K562 (cell line): ENCODE data around the gene AKAP6. TPM values are rescaled to one million over a fixed set of nuclear protein-coding genes. Genes with fewer than 3 reads are reported as not detected.

Experiments used
- ATAC-seq: fragments of 200-7000 bp; cut with Tn5 transposase; 3 replicates; pipeline ENCODE4 v1.9.1; 2020; ENCODE audit warnings: moderate library complexity
- BruUV-seq: library from RNA; stranded (reverse); fragments of 400-500 nt; replicated peaks from 2 replicates; lab custom pipeline; 2021; lab: Mats Ljungman, UMichigan
- CTCF ChIA-PET: fragments of 300-600 bp; formaldehyde crosslinking; extraction: SDS; loops from one replicate; lab custom pipeline; 2021; ENCODE audit warnings: low intra/inter-chr PET ratio; lab: Yijun Ruan, JAX
- POLR2A ChIA-PET: fragments of 300-600, 350-650 bp; sonication (Branson Sonifier 250); formaldehyde crosslinking; extraction: SDS; loops from one replicate; lab custom pipeline; 2021; ENCODE audit warnings: antibody characterized with exemption, inconsistent platforms; lab: Yijun Ruan, JAX
- DNase-seq, 4 experiments: peaks; one replicate each; pipeline versions ENCODE4 v3.0.0 to v3.0.0-alpha.2; 2011 to 2018; ENCODE audit warnings: low spot score in 3 of 4, mixed read lengths in 3 of 4; ENCODE audit errors: extremely low read depth in 1 of 4
- FAIRE-seq: peaks from 2 replicates; lab custom pipeline; 2011; peaks lifted over from hg19 to GRCh38; lab: Jason Lieb, UNC
- H2AFZ ChIP-seq: 2 replicates; pipeline ENCODE4 v1.6.0; 2011; ENCODE audit warnings: low read depth, low read length, control low read depth, inconsistent platforms
- H3K27ac ChIP-seq: fragments of 200-600 bp; 3 replicates; pipeline ENCODE4 v1.8.0; 2011; ENCODE audit warnings: low read depth, mild to moderate bottlenecking, control low read depth, inconsistent platforms, low read length, moderate library complexity, mixed read lengths; ENCODE audit errors: extremely low read depth
- H3K27me3 ChIP-seq, 2 experiments: fragments of 300-600 bp in 1 of 2; 2 replicates in 1 of 2; 3 replicates in 1 of 2; pipeline versions ENCODE4 v1.6.0 to v1.8.0; 2011; ENCODE audit warnings: inconsistent platforms in 2 of 2, low read length in 2 of 2, mild to moderate bottlenecking in 1 of 2, mixed read lengths in 1 of 2, moderate library complexity in 1 of 2; ENCODE audit not compliant: control insufficient read depth in 2 of 2, insufficient read depth in 2 of 2
- H3K36me3 ChIP-seq: fragments of 300-600 bp; 3 replicates; pipeline ENCODE4 v1.8.0; 2011; ENCODE audit warnings: mild to moderate bottlenecking, low read length, inconsistent platforms; ENCODE audit not compliant: control insufficient read depth, insufficient read depth
- H3K4me1 ChIP-seq, 2 experiments: fragments of 200-600 bp in 1 of 2; replicated peaks in 1 of 2; 2 replicates in 1 of 2; 3 replicates in 1 of 2; pipeline versions ENCODE4 v1.5.1 to v1.8.0; 2011; ENCODE audit warnings: inconsistent platforms in 2 of 2, low read length in 2 of 2, mild to moderate bottlenecking in 1 of 2, mixed read lengths in 1 of 2, moderate library complexity in 1 of 2; ENCODE audit not compliant: control insufficient read depth in 2 of 2, insufficient read depth in 2 of 2
- H3K4me2 ChIP-seq: 2 replicates; pipeline ENCODE4 v1.6.1; 2011; ENCODE audit warnings: low read length, control low read depth, inconsistent platforms, mixed read lengths; ENCODE audit not compliant: insufficient read depth
- H3K4me3 ChIP-seq: fragments of 200-600 bp; sonication (generic), shearing (Covaris generic); 2 replicates; pipeline ENCODE4 v1.5.1; 2016; ENCODE audit warnings: control low read depth, inconsistent platforms
- H3K79me2 ChIP-seq: fragments of 200-600 bp; 3 replicates; pipeline ENCODE4 v1.8.0; 2011; ENCODE audit warnings: low read length, inconsistent platforms; ENCODE audit not compliant: control insufficient read depth, insufficient read depth
- H3K9ac ChIP-seq, 2 experiments: 2 replicates each; pipeline versions ENCODE4 v1.6.0 to v1.6.1; 2011; ENCODE audit warnings: low read depth in 2 of 2, low read length in 2 of 2, control low read depth in 1 of 2, inconsistent platforms in 1 of 2, mild to moderate bottlenecking in 1 of 2, mixed read lengths in 1 of 2; ENCODE audit not compliant: insufficient read depth in 1 of 2
- H3K9me1 ChIP-seq: one replicate; pipeline ENCODE4 v1.6.0; 2011; ENCODE audit warnings: inconsistent platforms, mild to moderate bottlenecking, low read length, moderate library complexity; ENCODE audit not compliant: control insufficient read depth, insufficient read depth
- H3K9me3 ChIP-seq: replicated peaks from 2 replicates; pipeline ENCODE4 v1.5.1; 2011; ENCODE audit warnings: low read depth, low read length, inconsistent platforms; ENCODE audit not compliant: control insufficient read depth, insufficient read depth
- H4K20me1 ChIP-seq: replicated peaks from 2 replicates; pipeline ENCODE4 v1.6.1; 2011; ENCODE audit warnings: low read length, inconsistent platforms, mixed read lengths; ENCODE audit not compliant: control insufficient read depth, insufficient read depth
- C11orf30 ChIP-seq: fragments of 450-650 bp; IDR thresholded peaks from 2 replicates; pipeline ENCODE4 v1.6.1; 2016; ENCODE audit warnings: low read depth, mild to moderate bottlenecking
- FOXM1 ChIP-seq, 2 experiments: fragments of 450-650 bp in 1 of 2; sonication (generic) in 1 of 2; formaldehyde crosslinking in 1 of 2; IDR thresholded peaks; 2 replicates each; pipeline versions ENCODE4 v1.6.1 to v1.9.0; 2017 to 2022; ENCODE audit warnings: low read depth in 2 of 2, mild to moderate bottlenecking in 2 of 2, missing genetic modification reagents in 1 of 2, moderate library complexity in 1 of 2
- HMBOX1 ChIP-seq: sonication (generic); IDR thresholded peaks from 2 replicates; pipeline ENCODE4 v1.6.1; 2016
- HMG20B ChIP-seq: fragments of 250-450 bp; sonication (Bioruptor Pico); IDR thresholded peaks from 2 replicates; pipeline ENCODE4 v1.5.0; 2021; ENCODE audit warnings: mild to moderate bottlenecking
- HNRNPH1 ChIP-seq: fragments of 200-400 bp; formaldehyde crosslinking; optimal IDR thresholded peaks from 2 replicates; pipeline ENCODE3; 2017; ENCODE audit warnings: low read depth, mild to moderate bottlenecking, low read length, moderate library complexity
- MCM5 ChIP-seq: fragments of 450-650 bp; IDR thresholded peaks from 2 replicates; pipeline ENCODE4 v1.6.1; 2016; ENCODE audit warnings: low read depth
- NCOA6 ChIP-seq: fragments of 450-650 bp; IDR thresholded peaks from 2 replicates; pipeline ENCODE4 v1.6.1; 2017; ENCODE audit warnings: mild to moderate bottlenecking
- POLR3A ChIP-seq: IDR thresholded peaks from 2 replicates; pipeline ENCODE4 v1.6.1; 2011; ENCODE audit warnings: borderline replicate concordance, mild to moderate bottlenecking, moderate library complexity; ENCODE audit not compliant: insufficient read length, insufficient read depth; ENCODE audit errors: extremely low read depth
- RB1 ChIP-seq: fragments of 450-650 bp; IDR thresholded peaks from 2 replicates; pipeline ENCODE4 v1.6.1; 2017; ENCODE audit warnings: low read depth, mild to moderate bottlenecking
- SMARCA4 ChIP-seq: fragments of 450-650 bp; IDR thresholded peaks from 2 replicates; pipeline ENCODE4 v1.6.1; 2016
- TFAP4 ChIP-seq: sonication (generic); formaldehyde crosslinking; IDR thresholded peaks from 2 replicates; pipeline ENCODE4 v1.8.0; 2022; ENCODE audit warnings: missing genetic modification reagents, mild to moderate bottlenecking, moderate library complexity, borderline replicate concordance
- ZHX1 ChIP-seq: fragments of 150-350 bp; conservative IDR thresholded peaks from 2 replicates; pipeline ENCODE4 v1.6.1; 2014; ENCODE audit warnings: low read length
- ZNF124 ChIP-seq: sonication (generic); formaldehyde crosslinking; IDR thresholded peaks from 2 replicates; pipeline ENCODE4 v1.8.1; 2022; ENCODE audit warnings: missing genetic modification reagents
- WGBS: fragments of 100-300 bp; shearing (Covaris generic); methylation state at CpG from one replicate; pipeline ENCODE4 v1.1.6; 2016; ENCODE audit warnings: low coverage, mixed read lengths; ENCODE audit not compliant: insufficient coverage; ENCODE audit errors: missing lambda C conversion rate; 5-methylcytosine and 5-hydroxymethylcytosine counted together
- in situ Hi-C: fragments of 300-500 bp; cut with MboI; formaldehyde crosslinking; loops from 4 replicates; pipeline ENCODE4 v1.15.0; 2018; ENCODE audit warnings: inconsistent platforms, mixed read lengths
- intact Hi-C: fragments of 100-400 bp; cut with micrococcal nuclease; formaldehyde crosslinking; loops from 2 replicates; pipeline ENCODE4 v1.14.2; 2022
- polyA plus RNA-seq, 8 experiments: library from polyadenylated mRNA; depleted of rRNA in 4 of 8; stranded (reverse) in 5 of 8; unstranded in 3 of 8; fragments of >200 nt; fragmentation: Nextera tagmentation in 2 of 8; fragmentation: Illumina TruSeq in 1 of 8; extraction: Ambion mirVana in 2 of 8; extraction: Trizol in 1 of 8; gene quantifications; 2 replicates each; pipeline versions ENCODE4 v1.2.1 to v1.2.3, GENCODE V29; 2011 to 2014; ENCODE audit warnings: inconsistent platforms in 1 of 8, missing spikeins in 1 of 8
- total RNA-seq, 7 experiments: library from RNA; depleted of rRNA in 6 of 7; stranded (reverse); fragments of >200 nt in 6 of 7; fragmentation: Illumina TruSeq in 2 of 7; extraction: Trizol in 2 of 7; gene quantifications; 2 replicates each; pipeline versions ENCODE4 v1.2.1 to v1.2.3, GENCODE V29; 2011 to 2021; ENCODE audit warnings: low replicate concordance in 1 of 7

Gene AKAP6
- total and polyA plus RNA-seq, 9 of the 15 experiments (the other 6 are each of a cell fraction or from before 2014, with no cell fraction given), result 0.03 to 1.7 (median 0.48) TPM

DNA sequence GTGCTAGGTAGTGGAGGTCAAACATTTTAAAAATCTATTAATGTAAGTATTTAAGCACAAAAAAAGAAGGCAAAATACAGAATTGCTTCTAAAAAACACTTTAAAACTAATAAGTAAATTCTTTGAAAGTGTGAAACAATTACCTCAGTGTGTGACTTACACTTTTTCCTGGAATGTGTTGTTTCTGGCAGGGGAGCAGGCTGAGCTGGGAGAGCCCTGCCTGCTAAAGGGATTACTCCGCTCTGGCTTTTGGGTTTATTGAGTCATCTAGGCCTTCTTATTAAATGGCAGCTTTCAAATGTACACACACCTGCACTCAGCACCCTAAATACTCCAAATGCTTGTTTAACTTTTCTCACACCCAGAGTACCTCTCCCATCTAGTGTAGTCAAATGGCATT lies 279.8 kb downstream of the AKAP6 start:
- ATAC-seq (no peak), DNase-seq (no peak), FAIRE-seq (no peak)
- Histone ChIP-seq H4K20me1 (no peaks in the 10 kb centered on the region), H2AFZ (no peak overlapping the region), H3K4me1 (no peaks in the 10 kb centered on the region), H3K4me2 (no peak overlapping the region), H3K4me3 (no peak overlapping the region), H3K36me3 (no peaks in the 10 kb centered on the region), H3K79me2 (no peaks in the 10 kb centered on the region), H3K27me3 (no peaks in the 10 kb centered on the region), H3K9me3 (no peaks in the 10 kb centered on the region), H3K27ac (no peak overlapping the region), H3K9me1 (no peaks in the 10 kb centered on the region), H3K9ac (no peak overlapping the region)
- ChIA-PET POLR2A (no interaction called here), CTCF (no interaction called here)
- WGBS, result 0% methylated on average over 1 of the region's 1 CpG
- in situ Hi-C loops, result loop anchor here (10.0 kb wide), 1 partner anchor 286 kb away; no protein-coding TSS in a partner anchor
- intact Hi-C loops, result no loop called here
- no TSS peak for BruUV-seq
- TF ChIP-seq POLR3A (no peak), C11orf30 (no peak), NCOA6 (no peak), SMARCA4 (no peak)

GRCh38 chr14:32609388-32609787 lies 280.3 kb downstream of the AKAP6 start:
- intact Hi-C loops (no loop called here), in situ Hi-C loops (loop anchor here (10.0 kb wide), 1 partner anchor 285 kb away; no protein-coding TSS in a partner anchor)
- CTCF ChIA-PET, result no interaction called here
- no peak for ATAC-seq
- no peaks in the 10 kb centered on the region for H3K9me3 ChIP-seq
- FAIRE-seq, result no peak
- DNase-seq, result no peak
- H3K4me3 ChIP-seq, result no peak overlapping the region
- no TSS peak for BruUV-seq
- WGBS, result 0% methylated on average over 3 of the region's 3 CpGs
- no peak overlapping the region for H2AFZ ChIP-seq
- H3K9me1 ChIP-seq, result no peaks in the 10 kb centered on the region
- no peak overlapping the region for H3K9ac ChIP-seq
- no peak overlapping the region for H3K4me2 ChIP-seq
- no peaks in the 10 kb centered on the region for H3K27me3 ChIP-seq
- H3K4me1 ChIP-seq, result no peaks in the 10 kb centered on the region
- H3K36me3 ChIP-seq, result no peaks in the 10 kb centered on the region
- no peaks in the 10 kb centered on the region for H3K79me2 ChIP-seq
- POLR2A ChIA-PET, result no interaction called here
- no peak overlapping the region for H3K27ac ChIP-seq
- no peaks in the 10 kb centered on the region for H4K20me1 ChIP-seq
- no peak for TF ChIP-seq RB1
- no peak for TF ChIP-seq HMBOX1
- no peak for TF ChIP-seq MCM5
- no peak for TF ChIP-seq HMG20B (CRISPR knock-in tag)
- no peak for TF ChIP-seq TFAP4 (CRISPR knock-in tag)
- TF ChIP-seq ZHX1, result no peak
- TF ChIP-seq HNRNPH1, result no peak
- TF ChIP-seq ZNF124, result no peak
- no peak for TF ChIP-seq FOXM1 (IDR thresholded peaks at IDR 0.05; ENCODE audit: low read depth)
- TF ChIP-seq FOXM1 (CRISPR knock-in tag; IDR thresholded peaks at IDR 0.05; ENCODE audit: low read depth), result no peak
